ENCODE data around the gene SLC49A3.

DNA sequence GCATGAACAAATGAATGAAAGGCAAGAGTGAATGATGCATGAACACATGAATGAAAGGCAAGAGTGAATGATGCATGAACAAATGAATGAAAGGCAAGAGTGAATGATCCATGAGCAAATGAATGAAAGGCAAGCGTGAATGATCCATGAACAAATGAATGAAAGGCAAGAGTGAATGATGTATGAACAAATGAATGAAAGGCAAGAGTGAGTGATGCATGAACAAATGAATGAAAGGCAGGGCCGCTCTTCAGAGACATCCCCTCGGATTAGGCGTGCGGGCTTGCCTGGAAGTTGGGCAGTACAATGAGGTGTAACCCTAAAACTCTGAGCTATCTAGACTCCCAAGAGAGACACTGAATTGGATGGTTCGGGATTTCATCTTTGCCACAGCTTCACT, 20.4 kb upstream of the SLC49A3 start:
- TF ChIP-seq, protein P1, sequence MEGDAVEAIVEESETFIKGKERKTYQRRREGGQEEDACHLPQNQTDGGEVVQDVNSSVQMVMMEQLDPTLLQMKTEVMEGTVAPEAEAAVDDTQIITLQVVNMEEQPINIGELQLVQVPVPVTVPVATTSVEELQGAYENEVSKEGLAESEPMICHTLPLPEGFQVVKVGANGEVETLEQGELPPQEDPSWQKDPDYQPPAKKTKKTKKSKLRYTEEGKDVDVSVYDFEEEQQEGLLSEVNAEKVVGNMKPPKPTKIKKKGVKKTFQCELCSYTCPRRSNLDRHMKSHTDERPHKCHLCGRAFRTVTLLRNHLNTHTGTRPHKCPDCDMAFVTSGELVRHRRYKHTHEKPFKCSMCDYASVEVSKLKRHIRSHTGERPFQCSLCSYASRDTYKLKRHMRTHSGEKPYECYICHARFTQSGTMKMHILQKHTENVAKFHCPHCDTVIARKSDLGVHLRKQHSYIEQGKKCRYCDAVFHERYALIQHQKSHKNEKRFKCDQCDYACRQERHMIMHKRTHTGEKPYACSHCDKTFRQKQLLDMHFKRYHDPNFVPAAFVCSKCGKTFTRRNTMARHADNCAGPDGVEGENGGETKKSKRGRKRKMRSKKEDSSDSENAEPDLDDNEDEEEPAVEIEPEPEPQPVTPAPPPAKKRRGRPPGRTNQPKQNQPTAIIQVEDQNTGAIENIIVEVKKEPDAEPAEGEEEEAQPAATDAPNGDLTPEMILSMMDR (conservative IDR thresholded peaks at IDR 0.05; ENCODE audit: low read depth, low read length): no peak
- TF ChIP-seq EZH2 (IDR thresholded peaks at IDR 0.05; ENCODE audit: low read length, unreplicated experiment) (no peak), EZH2phosphoT487 (IDR thresholded peaks at IDR 0.05; ENCODE audit: borderline replicate concordance, low read length) (no peak)
